Panc1 (cell line): ENCODE measurements around the gene RIN1. TPM values are rescaled to one million over a fixed set of nuclear protein-coding genes. Genes with fewer than 3 reads are reported as not detected.

Source experiments
- ATAC-seq: fragments of 200-7000 bp; cut with Tn5 transposase; 2 replicates; pipeline ENCODE4 v1.9.1; 2020; ENCODE audit warnings: mild to moderate bottlenecking, moderate library complexity
- BruUV-seq: library from RNA; stranded (reverse); fragments of 400-500 nt; replicated peaks from 2 replicates; lab custom pipeline; 2021; lab: Mats Ljungman, UMichigan
- CTCF ChIA-PET: fragments of 300-600 bp; sonication (Branson Sonifier 250); formaldehyde crosslinking; loops from one replicate; lab custom pipeline; 2022; ENCODE audit warnings: antibody characterized with exemption; lab: Charles Lee
- POLR2A ChIA-PET: fragments of 300-600 bp; sonication (Branson Sonifier 250); formaldehyde crosslinking; loops from one replicate; lab custom pipeline; 2022; ENCODE audit warnings: antibody characterized with exemption; lab: Charles Lee
- DNase-seq: peaks from one replicate; pipeline ENCODE4 v3.0.0-alpha.2; 2010; ENCODE audit warnings: low read depth, low spot score
- H3K27ac ChIP-seq: 2 replicates; pipeline ENCODE4 v1.5.1; 2011; ENCODE audit warnings: mild to moderate bottlenecking, low read length, inconsistent platforms
- H3K27me3 ChIP-seq: fragments of 200-500 bp; sonication (Bioruptor generic); 2 replicates; pipeline ENCODE4 v1.6.0; 2014; ENCODE audit warnings: low read length, inconsistent platforms; ENCODE audit not compliant: control insufficient read depth, insufficient read depth
- H3K36me3 ChIP-seq: fragments of 200-500 bp; sonication (Bioruptor generic); 2 replicates; pipeline ENCODE4 v1.5.1; 2014; ENCODE audit warnings: inconsistent platforms, mild to moderate bottlenecking, low read length, moderate library complexity; ENCODE audit not compliant: control insufficient read depth, insufficient read depth
- H3K4me1 ChIP-seq: 2 replicates; pipeline ENCODE4 v1.5.1; 2011; ENCODE audit warnings: inconsistent platforms, mild to moderate bottlenecking, low read length, moderate library complexity; ENCODE audit not compliant: control insufficient read depth, insufficient read depth
- H3K4me3 ChIP-seq, 2 experiments: 2 replicates each; pipeline ENCODE4 v1.5.1; 2011 to 2012; ENCODE audit warnings: low read depth in 2 of 2, low read length in 2 of 2, mild to moderate bottlenecking in 2 of 2, inconsistent platforms in 1 of 2, moderate library complexity in 1 of 2
- H3K9me3 ChIP-seq: fragments of 200-500 bp; sonication (Bioruptor generic); 2 replicates; pipeline ENCODE4 v1.5.1; 2014; ENCODE audit warnings: low read depth, mild to moderate bottlenecking, inconsistent platforms, low read length, moderate library complexity; ENCODE audit not compliant: control insufficient read depth, insufficient read depth
- POLR2AphosphoS5 ChIP-seq: IDR thresholded peaks from 2 replicates; pipeline ENCODE4 v1.6.1; 2012; ENCODE audit warnings: mild to moderate bottlenecking, low read depth, low read length, moderate library complexity
- SIN3A ChIP-seq: IDR thresholded peaks from 2 replicates; pipeline ENCODE4 v1.6.1; 2012; ENCODE audit warnings: low read depth, mild to moderate bottlenecking, low read length, moderate library complexity, borderline replicate concordance; ENCODE audit not compliant: insufficient read depth
- TCF7L2 ChIP-seq: IDR thresholded peaks from 2 replicates; pipeline ENCODE4 v1.6.1; 2011; ENCODE audit warnings: mild to moderate bottlenecking, low read depth, low read length, inconsistent platforms
- in situ Hi-C: cut with HindIII; loops from 2 replicates; pipeline ENCODE4 v1.10.0; 2016; ENCODE audit warnings: low sequenced_read_pairs, low pct_unique_long_range_greater_than_20kb
- intact Hi-C: fragments of 100-400 bp; cut with micrococcal nuclease; formaldehyde crosslinking; loops from one replicate; pipeline ENCODE4 v1.10.0; 2022; ENCODE audit not compliant: unreplicated experiment
- total RNA-seq: library from RNA; stranded (reverse); gene quantifications from one replicate; pipeline ENCODE4 v1.2.1, GENCODE V29; 2021; ENCODE audit not compliant: unreplicated experiment
- TF ChIP-seq, protein P1 (sequence below), 2 experiments: IDR thresholded peaks; 2 replicates each; pipeline ENCODE4 v1.6.1; 2011 to 2012; ENCODE audit warnings: low read depth in 2 of 2, control low read depth in 1 of 2, low read length in 1 of 2, mild to moderate bottlenecking in 1 of 2, moderate library complexity in 1 of 2; ENCODE audit not compliant: insufficient read depth in 1 of 2
- TF ChIP-seq, protein P2 (sequence below): fragments of 450-650 bp; IDR thresholded peaks from 2 replicates; pipeline ENCODE4 v1.5.1; 2017; ENCODE audit warnings: mild to moderate bottlenecking

The RIN1 gene
- total RNA-seq, 1 experiment from 2014 or later, result 21.7 TPM

DNA sequence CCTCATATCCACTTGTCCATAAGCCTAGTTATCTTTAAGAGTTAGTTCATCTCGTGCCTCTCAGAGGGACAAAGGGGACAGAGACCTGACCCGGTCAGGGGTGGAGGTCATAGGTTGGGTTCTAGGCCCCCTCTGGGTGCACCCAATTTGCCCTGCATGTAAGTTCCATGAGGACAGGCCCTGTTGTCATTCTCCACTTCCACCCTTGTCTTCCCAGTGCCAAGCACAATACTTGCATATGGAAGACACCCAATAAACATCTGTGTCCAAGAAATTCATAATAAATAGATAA is 46.0 kb downstream of the RIN1 start:
- in situ Hi-C loops (no loop called here), intact Hi-C loops (no loop called here)
- Histone ChIP-seq H3K4me3 (peak overlapping the region in 1 of 2 experiments; percentile 83; a peak in 2 of 4 replicates), H3K27ac (peak overlapping the region; percentile 82), H3K36me3 (no peaks in the 10 kb centered on the region; the same call in none of the 2 replicates), H3K4me1 (peaks cover 17% of the 10 kb centered on the region), H3K27me3 (no peaks in the 10 kb centered on the region), H3K9me3 (no peaks in the 10 kb centered on the region)
- no TSS peak for BruUV-seq
- DNase-seq, result no peak
- no peak for TF ChIP-seq POLR2AphosphoS5
- TF ChIP-seq, protein P1, sequence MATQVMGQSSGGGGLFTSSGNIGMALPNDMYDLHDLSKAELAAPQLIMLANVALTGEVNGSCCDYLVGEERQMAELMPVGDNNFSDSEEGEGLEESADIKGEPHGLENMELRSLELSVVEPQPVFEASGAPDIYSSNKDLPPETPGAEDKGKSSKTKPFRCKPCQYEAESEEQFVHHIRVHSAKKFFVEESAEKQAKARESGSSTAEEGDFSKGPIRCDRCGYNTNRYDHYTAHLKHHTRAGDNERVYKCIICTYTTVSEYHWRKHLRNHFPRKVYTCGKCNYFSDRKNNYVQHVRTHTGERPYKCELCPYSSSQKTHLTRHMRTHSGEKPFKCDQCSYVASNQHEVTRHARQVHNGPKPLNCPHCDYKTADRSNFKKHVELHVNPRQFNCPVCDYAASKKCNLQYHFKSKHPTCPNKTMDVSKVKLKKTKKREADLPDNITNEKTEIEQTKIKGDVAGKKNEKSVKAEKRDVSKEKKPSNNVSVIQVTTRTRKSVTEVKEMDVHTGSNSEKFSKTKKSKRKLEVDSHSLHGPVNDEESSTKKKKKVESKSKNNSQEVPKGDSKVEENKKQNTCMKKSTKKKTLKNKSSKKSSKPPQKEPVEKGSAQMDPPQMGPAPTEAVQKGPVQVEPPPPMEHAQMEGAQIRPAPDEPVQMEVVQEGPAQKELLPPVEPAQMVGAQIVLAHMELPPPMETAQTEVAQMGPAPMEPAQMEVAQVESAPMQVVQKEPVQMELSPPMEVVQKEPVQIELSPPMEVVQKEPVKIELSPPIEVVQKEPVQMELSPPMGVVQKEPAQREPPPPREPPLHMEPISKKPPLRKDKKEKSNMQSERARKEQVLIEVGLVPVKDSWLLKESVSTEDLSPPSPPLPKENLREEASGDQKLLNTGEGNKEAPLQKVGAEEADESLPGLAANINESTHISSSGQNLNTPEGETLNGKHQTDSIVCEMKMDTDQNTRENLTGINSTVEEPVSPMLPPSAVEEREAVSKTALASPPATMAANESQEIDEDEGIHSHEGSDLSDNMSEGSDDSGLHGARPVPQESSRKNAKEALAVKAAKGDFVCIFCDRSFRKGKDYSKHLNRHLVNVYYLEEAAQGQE (IDR thresholded peaks at IDR 0.05; ENCODE audit: insufficient read depth in 1 of 2, low read depth in 2 of 2, low read length in 1 of 2), result no peak
- POLR2A ChIA-PET, result no interaction called here
- ATAC-seq, result no peak
- CTCF ChIA-PET, result no interaction called here

DNA sequence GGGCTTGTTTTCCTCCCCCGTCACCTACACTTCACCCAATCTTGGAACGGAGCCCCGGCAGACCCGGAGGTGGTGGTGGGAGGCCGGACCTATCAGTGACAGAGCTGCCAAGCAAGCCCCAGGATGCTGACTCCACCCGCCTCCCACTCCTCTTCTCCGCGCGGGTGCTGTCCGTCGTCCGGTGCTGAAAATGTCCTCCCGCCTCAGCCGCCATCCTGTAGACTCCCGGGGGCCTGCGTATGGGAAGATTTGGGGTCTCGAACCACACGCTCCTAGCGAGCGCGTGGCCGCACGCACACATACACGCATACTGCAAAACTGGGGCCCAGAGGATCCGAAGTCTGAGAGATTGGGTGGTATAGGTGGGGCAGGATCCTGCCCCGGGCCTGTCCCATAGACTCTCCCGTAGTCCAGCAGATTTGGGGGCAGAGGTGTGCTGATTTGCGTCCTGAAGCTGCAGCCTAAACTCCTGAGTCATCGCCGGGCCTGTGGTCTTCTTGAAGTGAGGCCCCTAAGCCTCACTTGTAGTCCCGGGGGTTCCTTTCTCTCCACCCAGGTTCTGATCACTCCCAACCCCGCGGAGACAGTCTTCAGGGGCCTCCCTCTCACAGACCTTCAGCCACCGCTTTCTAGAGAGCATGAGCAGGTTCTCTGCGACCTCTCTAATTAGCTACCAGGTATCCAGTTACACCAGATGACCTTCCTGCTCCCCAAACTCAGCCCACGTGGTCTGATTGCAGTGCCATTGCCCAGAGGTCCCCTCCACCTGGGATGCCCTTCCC is 46.5 kb downstream of the RIN1 start:
- TF ChIP-seq, protein P1 (IDR thresholded peaks at IDR 0.05; ENCODE audit: insufficient read depth in 1 of 2, low read depth in 2 of 2, low read length in 1 of 2), result peak; percentile 97 to 99
- TF ChIP-seq, protein P2, sequence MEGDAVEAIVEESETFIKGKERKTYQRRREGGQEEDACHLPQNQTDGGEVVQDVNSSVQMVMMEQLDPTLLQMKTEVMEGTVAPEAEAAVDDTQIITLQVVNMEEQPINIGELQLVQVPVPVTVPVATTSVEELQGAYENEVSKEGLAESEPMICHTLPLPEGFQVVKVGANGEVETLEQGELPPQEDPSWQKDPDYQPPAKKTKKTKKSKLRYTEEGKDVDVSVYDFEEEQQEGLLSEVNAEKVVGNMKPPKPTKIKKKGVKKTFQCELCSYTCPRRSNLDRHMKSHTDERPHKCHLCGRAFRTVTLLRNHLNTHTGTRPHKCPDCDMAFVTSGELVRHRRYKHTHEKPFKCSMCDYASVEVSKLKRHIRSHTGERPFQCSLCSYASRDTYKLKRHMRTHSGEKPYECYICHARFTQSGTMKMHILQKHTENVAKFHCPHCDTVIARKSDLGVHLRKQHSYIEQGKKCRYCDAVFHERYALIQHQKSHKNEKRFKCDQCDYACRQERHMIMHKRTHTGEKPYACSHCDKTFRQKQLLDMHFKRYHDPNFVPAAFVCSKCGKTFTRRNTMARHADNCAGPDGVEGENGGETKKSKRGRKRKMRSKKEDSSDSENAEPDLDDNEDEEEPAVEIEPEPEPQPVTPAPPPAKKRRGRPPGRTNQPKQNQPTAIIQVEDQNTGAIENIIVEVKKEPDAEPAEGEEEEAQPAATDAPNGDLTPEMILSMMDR, result no peak
- TF ChIP-seq TCF7L2 (no peak), SIN3A (peak; percentile 97; the same call in 1 of the 2 replicates)
- DNase-seq, result peak; percentile 24
- CTCF ChIA-PET, result interaction anchor here (0.9 to 1.3 kb wide), 2 partner anchors 22 to 67 kb away, joined by 3 to 5 read pairs; no protein-coding TSS in a partner anchor
- no peaks in the 10 kb centered on the region for H3K27me3 ChIP-seq
- TSS peak; percentile 79 for BruUV-seq
- no peaks in the 10 kb centered on the region; the same call in none of the 2 replicates for H3K36me3 ChIP-seq
- peaks cover 20% of the 10 kb centered on the region for H3K4me1 ChIP-seq
- H3K9me3 ChIP-seq, result no peaks in the 10 kb centered on the region
- peak overlapping the region; percentile 82 for H3K27ac ChIP-seq
- in situ Hi-C loops (no loop called here), intact Hi-C loops (no loop called here)
- H3K4me3 ChIP-seq, result peak overlapping the region; percentile 83 to 86
- POLR2A ChIA-PET, result interaction anchor here (0.5 to 1.2 kb wide), 10 partner anchors 8 to 1147 kb away, joined by 4 to 9 read pairs (median 5); partner anchors contain the start of gene CNIH2
- peak; percentile 42 for ATAC-seq
